HFFc6 (cell line): ENCODE data around the gene SOS1. TPM values are rescaled to one million over a fixed set of nuclear protein-coding genes. Genes with fewer than 3 reads are reported as not detected.
A peak's percentile ranks its signal among the peaks of the same experiment; 100 is the strongest.

Source experiments
- DNase-seq: peaks from one replicate; pipeline ENCODE4 v3.0.0-alpha.2; 2018
- H3K27ac Mint-ChIP-seq: 2 replicates; pipeline ENCODE4 v1.8.0; 2020; ENCODE audit warnings: mild to moderate bottlenecking, mixed read lengths
- H3K27me3 Mint-ChIP-seq: 2 replicates; pipeline ENCODE4 v1.8.0; 2021; ENCODE audit warnings: mild to moderate bottlenecking, moderate library complexity, mixed read lengths; ENCODE audit not compliant: insufficient read depth
- H3K36me3 Mint-ChIP-seq: 2 replicates; pipeline ENCODE4 v1.8.0; 2021; ENCODE audit warnings: low read depth, mixed read lengths
- H3K4me1 Mint-ChIP-seq: 2 replicates; pipeline ENCODE4 v1.8.0; 2020; ENCODE audit warnings: low read depth, mixed read lengths
- H3K4me3 Mint-ChIP-seq: 2 replicates; pipeline ENCODE4 v1.8.0; 2020; ENCODE audit warnings: mild to moderate bottlenecking, moderate library complexity, mixed read lengths
- H3K9me3 Mint-ChIP-seq: 2 replicates; pipeline ENCODE4 v1.8.0; 2020; ENCODE audit warnings: mild to moderate bottlenecking, mixed read lengths
- CTCF ChIP-seq: fragments of 200-600 bp; sonication (generic); IDR thresholded peaks from 2 replicates; pipeline ENCODE4 v1.5.0; 2021; ENCODE audit warnings: antibody characterized with exemption, mild to moderate bottlenecking
- total RNA-seq, 6 experiments: library from RNA; stranded (reverse); fragmentation: NEBNext Ultra II Directional; extraction: Animal tissue kit (Norgen Biotek cat#: 25700); gene quantifications; 2 replicates in 1 of 6; 3 replicates in 5 of 6; pipeline ENCODE4 v1.2.3, GENCODE V29; 2021

The SOS1 gene
- total RNA-seq, 6 experiments from 2014 or later = 20.9 to 31.4 (median 24.6) TPM

- Mint-ChIP-seq H3K4me3 (no peak overlapping the region), H3K4me1 (peaks cover 35% of the 10 kb centered on the region), H3K36me3 (peaks cover 5% of the 10 kb centered on the region; the same call in 1 of the 2 replicates), H3K27me3 (no peaks in the 10 kb centered on the region), H3K27ac (no peak overlapping the region), H3K9me3 (no peaks in the 10 kb centered on the region)
- DNase-seq = no peak
- TF ChIP-seq CTCF = no peak
These were observed 21.5 kb downstream of the SOS1 start for GRCh38 chr2:39099310-39099869.

- Mint-ChIP-seq H3K36me3 (no peaks in the 10 kb centered on the region), H3K27ac (peak overlapping the region; percentile 57; the same call in 1 of the 2 replicates), H3K9me3 (no peaks in the 10 kb centered on the region), H3K27me3 (no peaks in the 10 kb centered on the region; the same call in 1 of the 2 replicates), H3K4me1 (peaks cover 36% of the 10 kb centered on the region), H3K4me3 (no peak overlapping the region)
- TF ChIP-seq CTCF = no peak
- no peak for DNase-seq
These were observed 25.2 kb downstream of the SOS1 start for GRCh38 chr2:39095624-39096023.

- no peak overlapping the region for H3K4me3 Mint-ChIP-seq
- H3K36me3 Mint-ChIP-seq = no peaks in the 10 kb centered on the region
- H3K9me3 Mint-ChIP-seq = no peaks in the 10 kb centered on the region
- H3K4me1 Mint-ChIP-seq = peaks cover 28% of the 10 kb centered on the region
- TF ChIP-seq CTCF = no peak
- peak overlapping the region; percentile 57 for H3K27ac Mint-ChIP-seq
- H3K27me3 Mint-ChIP-seq = no peaks in the 10 kb centered on the region; the same call in 1 of the 2 replicates
- DNase-seq = no peak
These were observed 26.0 kb downstream of the SOS1 start for GRCh38 chr2:39094717-39095363.

GRCh38 chr2:39093218-39093898 is 27.5 kb downstream of the SOS1 start:
- Mint-ChIP-seq H3K27ac (no peak overlapping the region), H3K36me3 (0 out of 2 replicates have a peak, but pooled peaks cover 2% of the 10 kb centered on the region), H3K4me3 (no peak overlapping the region), H3K9me3 (no peaks in the 10 kb centered on the region), H3K4me1 (peaks cover 28% of the 10 kb centered on the region), H3K27me3 (no peaks in the 10 kb centered on the region; the same call in 1 of the 2 replicates)
- no peak for TF ChIP-seq CTCF
- no peak for DNase-seq

- H3K27ac Mint-ChIP-seq = no peak overlapping the region
- no peaks in the 10 kb centered on the region for H3K9me3 Mint-ChIP-seq
- DNase-seq = no peak
- no peak overlapping the region for H3K4me3 Mint-ChIP-seq
- no peaks in the 10 kb centered on the region; the same call in 1 of the 2 replicates for H3K27me3 Mint-ChIP-seq
- peaks cover 19% of the 10 kb centered on the region for H3K4me1 Mint-ChIP-seq
- no peak for TF ChIP-seq CTCF
- 0 out of 2 replicates have a peak, but pooled peaks cover 5% of the 10 kb centered on the region for H3K36me3 Mint-ChIP-seq
These were observed 29.3 kb downstream of the SOS1 start for GRCh38 chr2:39091543-39091942.
